ENCODE results near the gene MCTP1.

Gene MCTP1

DNA sequence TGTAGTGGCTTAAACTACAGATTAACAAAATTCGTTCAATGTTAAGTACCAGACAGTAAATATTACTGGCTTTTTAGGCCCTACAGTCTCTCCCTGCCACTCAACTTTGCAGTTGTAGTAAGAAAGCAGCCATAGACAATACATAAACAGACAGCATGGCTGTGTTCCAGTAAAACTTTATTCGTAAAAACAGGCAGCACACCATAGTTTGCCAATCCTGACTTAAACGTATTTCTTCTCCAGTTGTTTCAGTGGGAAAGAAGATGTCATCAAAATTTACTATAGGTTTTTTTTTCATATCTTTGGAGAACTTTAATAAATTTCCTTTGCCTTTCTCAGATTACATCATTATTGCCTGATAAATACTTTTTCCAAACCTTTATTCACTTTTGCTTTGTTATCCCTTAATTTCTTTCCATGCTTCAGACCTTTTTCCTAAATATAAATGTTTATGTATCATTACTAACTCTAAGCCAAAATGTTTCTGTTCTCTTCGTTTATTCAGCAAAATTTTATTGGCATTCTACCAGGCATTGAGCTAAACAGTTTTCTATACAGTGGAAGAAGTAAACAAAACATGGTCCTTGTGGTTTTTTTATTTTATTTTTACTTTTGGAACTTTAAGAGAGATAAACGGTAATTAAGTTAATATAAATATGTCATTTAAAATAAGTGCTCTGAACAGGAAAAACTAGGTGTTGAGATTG is 601.9 kb downstream of the MCTP1 start:
- Histone ChIP-seq H3K9ac (ENCODE audit: low read length) (no peak overlapping the region), H3K9me3 (ENCODE audit: low read length) (no peaks in the 10 kb centered on the region), H3K36me3 (ENCODE audit: insufficient read depth, low read length) (peaks cover 3% of the 10 kb centered on the region), H3K27ac (ENCODE audit: low read depth, low read length) (no peak overlapping the region), H3K4me1 (ENCODE audit: insufficient read depth, low read length) (no peaks in the 10 kb centered on the region), H3K27me3 (ENCODE audit: control insufficient read depth in 1 of 2, insufficient read depth in 2 of 2, low read length in 2 of 2) (no peaks in the 10 kb centered on the region), H3K4me3 (ENCODE audit: low read depth in 1 of 2, low read length in 2 of 2) (no peak overlapping the region)

DNA sequence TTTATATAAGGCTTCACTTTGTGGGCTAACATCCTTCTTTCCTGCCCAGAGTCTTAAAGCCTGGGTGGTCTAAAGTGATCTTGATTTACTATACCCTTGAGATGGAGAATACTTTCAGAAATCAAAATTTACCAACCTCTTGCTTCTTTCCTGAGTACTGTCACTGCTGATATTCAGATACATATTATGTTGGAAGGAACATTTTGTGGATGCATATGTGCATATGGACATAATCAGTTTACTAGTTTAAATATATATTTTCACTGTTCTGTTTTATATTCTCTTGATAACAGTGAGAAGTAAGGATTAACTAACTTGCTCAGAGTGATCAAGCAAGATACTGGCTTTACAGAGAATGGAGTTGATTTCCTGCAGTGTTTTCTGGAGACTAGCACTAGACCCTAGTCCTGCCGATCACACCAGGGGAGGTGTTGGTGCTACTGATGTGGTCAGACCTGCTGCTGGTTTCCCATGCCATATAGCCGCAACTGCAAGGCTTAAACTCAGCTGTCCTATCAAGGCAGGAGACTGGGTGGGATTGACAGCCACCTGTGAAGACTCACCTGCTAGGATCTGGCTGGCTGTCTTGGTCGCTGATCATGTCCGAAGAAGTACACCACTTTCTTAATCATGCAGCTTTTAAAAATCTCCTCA is 608.8 kb downstream of the MCTP1 start:
- no peaks in the 10 kb centered on the region for H3K4me1 ChIP-seq (ENCODE audit: insufficient read depth, low read length)
- no peaks in the 10 kb centered on the region for H3K27me3 ChIP-seq (ENCODE audit: control insufficient read depth in 1 of 2, insufficient read depth in 2 of 2, low read length in 2 of 2)
- no peak overlapping the region for H3K27ac ChIP-seq (ENCODE audit: low read depth, low read length)
- no peak overlapping the region for H3K4me3 ChIP-seq (ENCODE audit: low read depth in 1 of 2, low read length in 2 of 2)
- H3K9me3 ChIP-seq (ENCODE audit: low read length): no peaks in the 10 kb centered on the region
- no peak overlapping the region for H3K9ac ChIP-seq (ENCODE audit: low read length)
- no peaks in the 10 kb centered on the region for H3K36me3 ChIP-seq (ENCODE audit: insufficient read depth, low read length)

DNA sequence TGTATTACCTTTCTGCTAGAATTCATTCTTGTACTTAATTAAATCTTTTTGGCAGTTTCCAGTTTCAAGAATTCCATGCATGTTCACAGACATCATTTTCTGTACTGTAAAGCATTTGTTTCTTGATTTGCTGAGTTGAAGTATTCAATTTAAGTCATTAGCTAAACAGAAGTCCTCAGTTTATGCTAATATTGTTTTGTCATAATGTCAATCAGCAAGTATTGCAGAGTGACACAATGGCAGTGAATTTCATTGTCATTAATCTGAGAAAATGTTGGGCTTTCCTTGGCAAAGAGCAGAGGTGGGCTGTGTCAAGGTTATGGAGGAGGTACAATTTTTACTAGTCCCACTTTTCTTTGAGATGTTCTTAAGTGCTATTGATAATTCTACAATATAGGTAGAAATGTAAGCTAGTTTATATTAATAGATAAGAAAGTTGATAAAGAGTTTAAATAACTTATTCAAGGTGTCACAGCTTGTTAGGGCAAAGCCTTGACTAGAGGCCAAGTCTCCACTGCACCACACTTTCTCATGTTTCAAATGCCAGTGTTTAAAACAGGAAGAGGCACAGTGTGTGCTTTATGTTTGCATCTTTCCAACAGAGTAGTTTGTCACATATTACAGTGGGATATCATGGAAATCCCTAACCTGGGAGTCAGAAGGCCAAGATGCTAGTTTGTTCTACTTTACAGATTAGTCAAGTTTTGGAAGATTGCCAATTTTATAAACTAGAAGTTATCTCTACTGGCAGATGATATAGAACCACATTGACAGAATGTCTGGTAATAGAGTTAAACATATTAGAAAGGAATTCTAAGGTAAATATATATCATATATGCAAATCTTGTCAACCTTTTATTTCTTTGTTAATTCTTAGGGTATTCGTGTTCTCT is 610.2 kb downstream of the MCTP1 start:
- Histone ChIP-seq H3K4me1 (ENCODE audit: insufficient read depth, low read length) (no peaks in the 10 kb centered on the region), H3K9me3 (ENCODE audit: low read length) (no peaks in the 10 kb centered on the region), H3K27ac (ENCODE audit: low read depth, low read length) (no peak overlapping the region), H3K27me3 (ENCODE audit: control insufficient read depth in 1 of 2, insufficient read depth in 2 of 2, low read length in 2 of 2) (no peaks in the 10 kb centered on the region), H3K9ac (ENCODE audit: low read length) (no peak overlapping the region), H3K4me3 (ENCODE audit: low read depth in 1 of 2, low read length in 2 of 2) (no peak overlapping the region), H3K36me3 (ENCODE audit: insufficient read depth, low read length) (no peaks in the 10 kb centered on the region)

DNA sequence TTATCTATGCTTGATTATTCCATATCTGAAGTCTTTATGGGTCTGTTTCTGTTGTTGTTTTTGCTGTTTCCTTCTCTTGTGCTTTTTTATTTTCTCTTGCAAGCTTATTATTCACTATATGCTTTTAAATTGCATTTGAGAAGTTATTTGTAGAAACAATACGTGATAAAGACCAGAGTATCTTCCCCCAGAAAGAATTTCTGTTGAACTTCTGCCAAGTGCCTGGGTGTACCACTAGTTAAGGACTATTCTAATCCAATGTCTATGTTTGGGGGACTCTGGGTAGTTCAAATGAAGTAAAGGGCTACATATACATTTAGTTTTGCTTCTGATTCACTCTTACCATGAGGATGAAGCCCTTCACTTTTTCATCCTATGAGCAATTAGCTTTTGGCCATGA is 612.1 kb downstream of the MCTP1 start:
- H3K27me3 ChIP-seq (ENCODE audit: control insufficient read depth in 1 of 2, insufficient read depth in 2 of 2, low read length in 2 of 2): no peaks in the 10 kb centered on the region
- no peaks in the 10 kb centered on the region for H3K36me3 ChIP-seq (ENCODE audit: insufficient read depth, low read length)
- no peak overlapping the region for H3K9ac ChIP-seq (ENCODE audit: low read length)
- H3K4me1 ChIP-seq (ENCODE audit: insufficient read depth, low read length): no peaks in the 10 kb centered on the region
- no peak overlapping the region for H3K27ac ChIP-seq (ENCODE audit: low read depth, low read length)
- no peak overlapping the region for H3K4me3 ChIP-seq (ENCODE audit: low read depth in 1 of 2, low read length in 2 of 2)
- H3K9me3 ChIP-seq (ENCODE audit: low read length): no peaks in the 10 kb centered on the region

DNA sequence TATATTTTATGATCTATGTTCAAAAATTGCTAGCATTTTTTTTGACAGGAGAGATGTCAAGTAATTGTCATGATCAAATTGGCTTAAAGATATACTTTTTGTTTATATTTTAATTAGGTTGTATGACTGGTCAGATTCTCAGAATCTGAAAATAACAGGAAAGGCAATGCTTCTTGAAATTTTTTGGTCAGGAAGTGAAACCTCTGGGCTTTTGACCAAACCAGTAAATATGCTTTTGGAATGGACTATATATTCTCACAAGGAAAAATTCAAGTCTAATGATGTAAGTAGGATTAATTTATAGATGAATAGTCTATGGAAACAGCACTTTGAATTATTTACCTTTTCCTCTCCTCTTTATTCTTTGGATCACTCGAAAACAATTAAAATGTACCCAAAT is 614.2 kb downstream of the MCTP1 start:
- Histone ChIP-seq H3K4me3 (ENCODE audit: low read depth in 1 of 2, low read length in 2 of 2) (no peak overlapping the region), H3K27ac (ENCODE audit: low read depth, low read length) (no peak overlapping the region), H3K36me3 (ENCODE audit: insufficient read depth, low read length) (no peaks in the 10 kb centered on the region), H3K9ac (ENCODE audit: low read length) (no peak overlapping the region), H3K4me1 (ENCODE audit: insufficient read depth, low read length) (no peaks in the 10 kb centered on the region), H3K9me3 (ENCODE audit: low read length) (no peaks in the 10 kb centered on the region), H3K27me3 (ENCODE audit: control insufficient read depth in 1 of 2, insufficient read depth in 2 of 2, low read length in 2 of 2) (no peaks in the 10 kb centered on the region)

DNA sequence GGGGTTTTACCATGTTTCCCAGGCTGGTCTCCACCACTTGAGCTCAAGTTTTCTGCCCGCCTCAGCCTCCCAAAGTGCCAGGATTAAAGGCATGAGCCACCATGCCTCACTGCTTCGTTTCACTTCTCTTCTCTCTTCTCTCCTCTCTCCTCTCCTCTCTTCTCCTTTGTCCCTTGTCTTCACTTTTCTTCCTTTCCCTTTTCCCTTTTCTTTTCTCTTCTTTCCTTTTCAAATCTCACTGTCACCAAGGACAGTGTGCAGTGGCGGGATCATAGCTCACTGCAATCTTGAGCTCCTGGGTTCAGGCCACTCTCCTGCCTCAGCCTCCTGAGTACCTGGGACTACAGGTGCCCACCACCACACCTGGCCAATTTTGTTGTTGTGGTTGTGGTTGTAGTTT is 617.0 kb downstream of the MCTP1 start:
- Histone ChIP-seq H3K9ac (ENCODE audit: low read length) (no peak overlapping the region), H3K9me3 (ENCODE audit: low read length) (no peaks in the 10 kb centered on the region), H3K27ac (ENCODE audit: low read depth, low read length) (no peak overlapping the region), H3K4me1 (ENCODE audit: insufficient read depth, low read length) (no peaks in the 10 kb centered on the region), H3K36me3 (ENCODE audit: insufficient read depth, low read length) (no peaks in the 10 kb centered on the region), H3K4me3 (ENCODE audit: low read depth in 1 of 2, low read length in 2 of 2) (no peak overlapping the region), H3K27me3 (ENCODE audit: control insufficient read depth in 1 of 2, insufficient read depth in 2 of 2, low read length in 2 of 2) (no peaks in the 10 kb centered on the region)

DNA sequence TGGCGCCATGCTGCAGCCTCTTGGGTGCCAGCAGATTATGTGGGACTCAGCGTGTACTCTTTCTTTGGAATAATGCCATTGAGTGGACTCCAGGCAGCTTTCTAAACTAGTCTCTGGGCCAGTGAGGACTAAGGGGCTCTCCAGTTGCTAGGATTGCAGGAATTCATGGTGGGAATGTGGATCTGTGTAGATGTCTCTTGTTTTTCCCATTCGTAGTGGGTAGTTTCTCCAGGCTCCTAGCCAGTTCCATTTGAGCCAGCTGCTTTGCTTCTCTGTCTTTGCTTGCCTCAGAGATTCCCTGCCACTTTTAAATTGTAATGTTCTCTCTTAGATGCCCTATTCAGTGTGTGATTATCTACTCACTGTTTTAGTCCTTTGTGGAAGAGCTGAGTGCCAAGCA is 623.8 kb downstream of the MCTP1 start:
- Histone ChIP-seq H3K9me3 (ENCODE audit: low read length) (no peaks in the 10 kb centered on the region), H3K4me3 (ENCODE audit: low read depth in 1 of 2, low read length in 2 of 2) (no peak overlapping the region), H3K36me3 (ENCODE audit: insufficient read depth, low read length) (no peaks in the 10 kb centered on the region), H3K27ac (ENCODE audit: low read depth, low read length) (no peak overlapping the region), H3K27me3 (ENCODE audit: control insufficient read depth in 1 of 2, insufficient read depth in 2 of 2, low read length in 2 of 2) (no peaks in the 10 kb centered on the region), H3K4me1 (ENCODE audit: insufficient read depth, low read length) (no peaks in the 10 kb centered on the region), H3K9ac (ENCODE audit: low read length) (no peak overlapping the region)

DNA sequence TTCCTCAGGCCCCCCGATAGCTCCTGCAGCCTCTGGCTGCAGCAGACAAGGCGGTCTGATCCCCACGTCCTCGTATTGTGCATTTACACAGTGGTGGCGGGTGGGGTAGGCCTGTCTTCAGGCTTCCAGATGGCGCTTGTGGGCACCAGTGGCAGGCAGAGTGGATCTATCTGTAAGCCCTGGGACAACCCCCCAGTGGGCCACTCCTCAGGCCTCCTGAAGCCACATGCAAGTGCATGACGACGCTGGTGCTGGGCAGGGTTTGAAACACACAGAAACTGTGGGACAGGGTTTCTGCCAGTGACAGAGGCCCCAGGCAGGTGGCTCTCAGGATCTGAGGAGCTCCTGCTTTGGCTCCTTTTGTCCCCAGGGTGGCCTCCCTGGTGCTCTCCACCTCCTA is 624.4 kb downstream of the MCTP1 start:
- no peak overlapping the region for H3K4me3 ChIP-seq (ENCODE audit: low read depth in 1 of 2, low read length in 2 of 2)
- H3K9me3 ChIP-seq (ENCODE audit: low read length): no peaks in the 10 kb centered on the region
- no peaks in the 10 kb centered on the region for H3K36me3 ChIP-seq (ENCODE audit: insufficient read depth, low read length)
- no peaks in the 10 kb centered on the region for H3K4me1 ChIP-seq (ENCODE audit: insufficient read depth, low read length)
- no peak overlapping the region for H3K27ac ChIP-seq (ENCODE audit: low read depth, low read length)
- no peak overlapping the region for H3K9ac ChIP-seq (ENCODE audit: low read length)
- H3K27me3 ChIP-seq (ENCODE audit: control insufficient read depth in 1 of 2, insufficient read depth in 2 of 2, low read length in 2 of 2): no peaks in the 10 kb centered on the region

DNA sequence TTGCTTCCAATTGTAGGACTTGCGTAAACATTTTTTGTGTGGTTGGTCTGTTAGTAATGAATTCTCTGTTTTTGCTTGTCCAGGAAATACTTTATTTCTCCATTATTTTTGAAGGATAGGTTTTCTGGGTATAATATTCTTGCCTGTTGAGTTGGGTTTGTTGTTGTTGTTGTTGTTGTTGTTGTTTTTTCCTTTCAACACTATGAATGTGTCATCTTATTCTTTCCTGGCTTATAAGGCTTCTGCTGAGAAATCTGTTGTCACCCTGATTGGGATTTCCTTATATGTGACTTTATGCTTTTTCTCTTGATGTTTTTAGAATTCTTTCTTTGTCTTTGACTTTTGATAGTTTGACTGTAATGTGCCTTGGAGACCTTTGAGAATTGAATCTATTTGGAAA is 626.6 kb downstream of the MCTP1 start:
- no peak overlapping the region for H3K9ac ChIP-seq (ENCODE audit: low read length)
- no peaks in the 10 kb centered on the region for H3K9me3 ChIP-seq (ENCODE audit: low read length)
- H3K4me1 ChIP-seq (ENCODE audit: insufficient read depth, low read length): no peaks in the 10 kb centered on the region
- H3K27ac ChIP-seq (ENCODE audit: low read depth, low read length): no peak overlapping the region
- H3K36me3 ChIP-seq (ENCODE audit: insufficient read depth, low read length): no peaks in the 10 kb centered on the region
- H3K4me3 ChIP-seq (ENCODE audit: low read depth in 1 of 2, low read length in 2 of 2): no peak overlapping the region
- H3K27me3 ChIP-seq (ENCODE audit: control insufficient read depth in 1 of 2, insufficient read depth in 2 of 2, low read length in 2 of 2): no peaks in the 10 kb centered on the region

Data from muscle layer of colon (tissue), 2 donors.